ENCODE data around the gene TNFRSF14. TPM values are rescaled to one million over a fixed set of nuclear protein-coding genes. Genes with fewer than 3 reads are reported as not detected.

TNFRSF14 gene
- total RNA-seq, 1 donor from 2014 or later: 0.26 TPM

- TF ChIP-seq CTCF (IDR thresholded peaks at IDR 0.05; ENCODE audit: unreplicated experiment): no peak
- H3K4me1 Mint-ChIP-seq (ENCODE audit: unreplicated experiment): no peaks in the 10 kb centered on the region
- H3K27me3 Mint-ChIP-seq (ENCODE audit: unreplicated experiment): peaks cover 4% of the 10 kb centered on the region
- no peak overlapping the region for H3K4me3 Mint-ChIP-seq (ENCODE audit: unreplicated experiment)
- no peak for DNase-seq (ENCODE audit: low spot score)
- no peaks in the 10 kb centered on the region for H3K36me3 Mint-ChIP-seq (ENCODE audit: low read depth, unreplicated experiment)
- no peaks in the 10 kb centered on the region for H3K9me3 Mint-ChIP-seq (ENCODE audit: unreplicated experiment)
- H3K27ac Mint-ChIP-seq (ENCODE audit: unreplicated experiment): no peak overlapping the region
These were observed 14.4 kb upstream of the TNFRSF14 start for GRCh38 chr1:2541619-2542245.

GRCh38 chr1:2542246-2542915, 13.8 kb upstream of the TNFRSF14 start:
- H3K27ac Mint-ChIP-seq (ENCODE audit: unreplicated experiment): no peak overlapping the region
- no peaks in the 10 kb centered on the region for H3K4me1 Mint-ChIP-seq (ENCODE audit: unreplicated experiment)
- H3K9me3 Mint-ChIP-seq (ENCODE audit: unreplicated experiment): no peaks in the 10 kb centered on the region
- peaks cover 2% of the 10 kb centered on the region for H3K27me3 Mint-ChIP-seq (ENCODE audit: unreplicated experiment)
- H3K36me3 Mint-ChIP-seq (ENCODE audit: low read depth, unreplicated experiment): no peaks in the 10 kb centered on the region
- H3K4me3 Mint-ChIP-seq (ENCODE audit: unreplicated experiment): no peak overlapping the region
- TF ChIP-seq CTCF (IDR thresholded peaks at IDR 0.05; ENCODE audit: unreplicated experiment): no peak
- DNase-seq (ENCODE audit: low spot score): no peak

DNA sequence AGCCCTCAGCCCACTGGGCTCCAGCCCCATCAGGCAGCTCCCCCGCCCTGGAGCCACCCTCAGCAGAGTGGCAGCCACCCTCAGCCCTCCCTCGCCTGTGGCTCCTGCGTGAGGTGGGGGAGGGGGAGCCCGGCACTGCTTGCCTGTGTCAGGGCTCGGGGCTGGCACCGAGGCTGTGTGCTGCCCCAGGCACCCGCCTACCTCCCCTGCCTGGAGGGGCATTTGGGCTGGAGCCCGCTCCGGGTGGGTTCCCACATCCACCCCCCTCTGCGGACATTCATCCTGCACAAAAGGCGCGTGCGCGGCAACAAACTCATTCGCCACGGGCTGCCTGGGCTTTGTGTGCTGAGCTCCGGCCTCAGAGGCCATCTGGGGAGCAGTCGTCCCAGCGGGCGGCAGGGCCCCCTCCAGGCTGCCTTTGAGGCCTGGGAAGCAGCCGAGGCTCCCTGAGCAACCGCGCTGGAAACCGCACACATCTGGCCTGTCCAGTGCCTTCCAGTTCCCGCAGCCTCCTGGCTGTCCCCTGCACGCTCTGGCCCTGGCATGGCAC, 12.6 kb upstream of the TNFRSF14 start:
- no peak overlapping the region for H3K4me3 Mint-ChIP-seq (ENCODE audit: unreplicated experiment)
- DNase-seq (ENCODE audit: low spot score): no peak
- TF ChIP-seq CTCF (IDR thresholded peaks at IDR 0.05; ENCODE audit: unreplicated experiment): no peak

DNA sequence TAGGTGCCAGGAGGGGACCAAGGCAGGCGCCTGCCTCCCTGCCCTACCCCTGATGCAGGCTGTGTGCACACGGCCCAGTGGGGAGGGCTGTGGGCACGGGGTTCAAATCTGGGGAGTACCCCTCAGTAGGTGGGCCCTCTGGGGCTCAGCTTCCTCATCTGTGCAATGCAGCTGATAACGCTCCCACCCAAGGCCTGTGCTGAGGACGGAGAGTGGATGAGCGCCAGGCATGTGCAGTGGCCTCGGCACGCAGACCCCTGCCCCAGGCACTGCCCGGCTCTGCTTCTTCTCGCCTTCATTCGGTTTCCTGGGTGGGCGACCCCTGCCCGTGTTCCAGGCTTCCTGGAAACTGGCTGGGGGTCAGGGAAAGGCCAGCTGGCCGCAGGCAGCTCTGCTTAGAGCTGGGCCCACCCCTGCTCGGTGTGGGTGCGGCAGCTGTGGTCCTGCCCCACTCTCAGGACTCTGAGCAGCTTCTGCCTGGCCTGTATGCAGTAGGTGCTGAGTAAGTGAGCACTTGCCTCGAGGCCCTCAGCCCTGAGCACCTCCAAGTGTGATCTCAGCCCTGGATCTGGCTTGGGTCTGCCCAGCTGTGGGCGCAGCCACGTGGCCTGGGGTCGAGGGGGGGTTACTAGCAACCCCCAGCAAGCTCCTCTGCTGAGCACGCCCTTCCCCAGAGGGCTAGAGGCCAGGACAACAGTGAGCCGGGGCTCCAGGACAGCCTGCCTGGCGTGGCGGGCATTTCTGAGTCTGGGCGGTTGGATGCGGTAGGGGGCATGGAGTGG, 11.9 kb upstream of the TNFRSF14 start:
- H3K27me3 Mint-ChIP-seq (ENCODE audit: unreplicated experiment): peaks cover 2% of the 10 kb centered on the region
- no peaks in the 10 kb centered on the region for H3K4me1 Mint-ChIP-seq (ENCODE audit: unreplicated experiment)
- no peak for DNase-seq (ENCODE audit: low spot score)
- H3K4me3 Mint-ChIP-seq (ENCODE audit: unreplicated experiment): no peak overlapping the region
- no peaks in the 10 kb centered on the region for H3K36me3 Mint-ChIP-seq (ENCODE audit: low read depth, unreplicated experiment)
- TF ChIP-seq CTCF (IDR thresholded peaks at IDR 0.05; ENCODE audit: unreplicated experiment): no peak
- no peaks in the 10 kb centered on the region for H3K9me3 Mint-ChIP-seq (ENCODE audit: unreplicated experiment)
- no peak overlapping the region for H3K27ac Mint-ChIP-seq (ENCODE audit: unreplicated experiment)

More for the DNA sequence above, 12.6 kb upstream of the TNFRSF14 start:
- Mint-ChIP-seq H3K36me3 (ENCODE audit: low read depth, unreplicated experiment) (no peaks in the 10 kb centered on the region), H3K27me3 (ENCODE audit: unreplicated experiment) (peaks cover 2% of the 10 kb centered on the region), H3K27ac (ENCODE audit: unreplicated experiment) (no peak overlapping the region), H3K4me1 (ENCODE audit: unreplicated experiment) (no peaks in the 10 kb centered on the region), H3K9me3 (ENCODE audit: unreplicated experiment) (no peaks in the 10 kb centered on the region)
